ENCODE measurements around the gene ZBTB11. TPM values are rescaled to one million over a fixed set of nuclear protein-coding genes. Genes with fewer than 3 reads are reported as not detected.
A peak's percentile ranks its signal among the peaks of the same experiment; 100 is the strongest.
"Not testable (repeated sequence)": the region's sequence is repeated elsewhere in the genome, so short reads cannot be mapped to it uniquely, and the experiment has no call there.

Gene ZBTB11
- total and polyA plus RNA-seq, 9 of the 15 experiments (the other 6 are each of a cell fraction or from before 2014, with no cell fraction given): 6.2 to 31.9 (median 21.4) TPM

DNA sequence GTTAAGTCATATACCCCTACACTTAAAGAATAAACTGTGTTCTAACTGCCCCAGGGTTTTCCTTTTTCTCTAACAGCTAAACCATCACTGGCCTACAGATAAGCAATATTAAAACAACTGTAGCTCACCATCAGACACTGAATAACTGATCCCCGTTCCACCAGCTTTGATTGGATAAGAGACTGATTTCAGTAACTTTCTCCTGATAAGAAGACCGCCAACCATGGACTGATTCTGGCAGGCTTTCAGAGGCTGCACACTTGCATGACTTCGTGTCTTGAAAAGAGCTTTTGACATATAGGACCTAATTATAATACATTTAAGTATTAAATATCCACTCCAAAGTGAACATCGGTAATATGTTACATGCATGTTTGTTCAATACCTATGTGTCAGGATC, 32.2 kb upstream of the ZBTB11 start (continued):
- TF ChIP-seq BRD9 (IDR thresholded peaks at IDR 0.05; ENCODE audit: low read depth, partially characterized antibody): no peak

DNA sequence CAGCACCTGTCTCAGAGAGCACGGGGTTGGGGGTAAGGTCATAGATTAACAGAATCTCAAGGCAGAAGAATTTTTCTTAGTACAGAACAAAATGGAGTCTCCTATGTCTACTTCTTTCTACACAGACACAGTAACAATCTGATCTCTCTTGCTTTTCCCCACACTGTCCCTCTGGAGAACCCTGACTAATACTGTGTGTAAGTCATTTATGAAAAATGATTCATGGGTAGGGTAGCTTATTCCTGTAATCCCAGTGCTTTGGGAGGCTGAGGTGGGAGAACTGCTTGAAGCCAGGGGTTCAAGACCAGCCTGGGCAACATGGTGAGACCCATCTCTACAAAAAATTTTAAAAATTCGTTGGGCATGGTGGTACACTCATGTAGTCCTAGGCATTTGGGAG, 27.7 kb upstream of the ZBTB11 start:
- DNase-seq (ENCODE audit: extremely low read depth in 1 of 4, low spot score in 3 of 4); H3K27me3 ChIP-seq (ENCODE audit: control insufficient read depth in 2 of 2, insufficient read depth in 2 of 2, low read length in 2 of 2); BruUV-seq (replicated peaks); H3K4me2 ChIP-seq (ENCODE audit: insufficient read depth, low read length); H4K20me1 ChIP-seq (replicated peaks; ENCODE audit: control insufficient read depth, insufficient read depth, low read length); H3K79me2 ChIP-seq (ENCODE audit: control insufficient read depth, insufficient read depth, low read length); H2AFZ ChIP-seq (ENCODE audit: low read depth, low read length); H3K9ac ChIP-seq (ENCODE audit: insufficient read depth in 1 of 2, low read depth in 2 of 2, low read length in 2 of 2); intact Hi-C loops (cut with micrococcal nuclease); in situ Hi-C loops (cut with MboI); H3K9me1 ChIP-seq (ENCODE audit: control insufficient read depth, insufficient read depth, low read length); H3K4me1 ChIP-seq (replicated peaks in 1 of 2; ENCODE audit: control insufficient read depth in 2 of 2, insufficient read depth in 2 of 2, low read length in 2 of 2); CTCF ChIA-PET (ENCODE audit: low intra/inter-chr PET ratio); H3K36me3 ChIP-seq (ENCODE audit: control insufficient read depth, insufficient read depth, low read length); H3K4me3 ChIP-seq; H3K9me3 ChIP-seq (replicated peaks; ENCODE audit: control insufficient read depth, insufficient read depth, low read depth, low read length); H3K27ac ChIP-seq (ENCODE audit: extremely low read depth, low read depth, low read length); ATAC-seq; FAIRE-seq; POLR2A ChIA-PET: not testable (repeated sequence)
- 0% methylated on average over 1 of the region's 2 CpGs for WGBS (ENCODE audit: insufficient coverage, low coverage, missing lambda C conversion rate)

DNA sequence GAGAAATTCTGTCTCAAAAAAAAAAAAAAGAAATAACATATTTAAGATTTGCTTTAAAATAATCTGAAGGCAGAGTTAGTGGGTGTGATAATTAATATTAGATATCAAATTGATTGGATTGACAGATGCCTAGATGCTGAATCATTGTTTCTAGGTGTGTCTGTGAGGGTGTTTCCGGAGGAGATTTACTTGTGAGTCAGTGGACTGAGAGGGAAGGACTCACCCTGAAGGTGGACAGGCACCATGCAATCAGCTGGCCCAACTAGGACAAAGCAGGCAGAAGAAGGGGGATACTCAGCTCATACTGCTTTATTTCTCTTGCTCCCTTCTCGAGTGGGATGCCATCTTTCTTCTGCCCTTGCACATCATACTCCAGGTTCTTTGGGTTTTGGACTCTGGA, 26.2 kb upstream of the ZBTB11 start:
- Histone ChIP-seq H3K9me3 (replicated peaks; ENCODE audit: control insufficient read depth, insufficient read depth, low read depth, low read length) (no peaks in the 10 kb centered on the region), H3K27ac (ENCODE audit: extremely low read depth, low read depth, low read length) (no peak overlapping the region), H3K4me3 (no peak overlapping the region), H3K9ac (ENCODE audit: insufficient read depth in 1 of 2, low read depth in 2 of 2, low read length in 2 of 2) (no peak overlapping the region), H3K4me1 (replicated peaks in 1 of 2; ENCODE audit: control insufficient read depth in 2 of 2, insufficient read depth in 2 of 2, low read length in 2 of 2) (no peaks in the 10 kb centered on the region; a peak in 1 of 5 replicates), H3K9me1 (ENCODE audit: control insufficient read depth, insufficient read depth, low read length) (no peaks in the 10 kb centered on the region), H2AFZ (ENCODE audit: low read depth, low read length) (no peak overlapping the region), H3K79me2 (ENCODE audit: control insufficient read depth, insufficient read depth, low read length) (no peaks in the 10 kb centered on the region), H3K36me3 (ENCODE audit: control insufficient read depth, insufficient read depth, low read length) (no peaks in the 10 kb centered on the region), H4K20me1 (replicated peaks; ENCODE audit: control insufficient read depth, insufficient read depth, low read length) (no peaks in the 10 kb centered on the region), H3K27me3 (ENCODE audit: control insufficient read depth in 2 of 2, insufficient read depth in 2 of 2, low read length in 2 of 2) (no peaks in the 10 kb centered on the region), H3K4me2 (ENCODE audit: insufficient read depth, low read length) (no peak overlapping the region; the same call in 1 of the 2 replicates)
- intact Hi-C loops (cut with micrococcal nuclease): no loop called here
- CTCF ChIA-PET (ENCODE audit: low intra/inter-chr PET ratio): no interaction called here
- in situ Hi-C loops (cut with MboI): no loop called here
- POLR2A ChIA-PET: interaction anchor here (0.6 kb wide), 1 partner anchor 20 kb away, joined by 3 read pairs; no protein-coding TSS in a partner anchor
- 0% methylated on average over 1 of the region's 2 CpGs for WGBS (ENCODE audit: insufficient coverage, low coverage, missing lambda C conversion rate)
- BruUV-seq (replicated peaks): no TSS peak
- ATAC-seq (peak; percentile 84), DNase-seq (ENCODE audit: extremely low read depth in 1 of 4, low spot score in 3 of 4) (no peak), FAIRE-seq (no peak)
- TF ChIP-seq DPF2 (IDR thresholded peaks at IDR 0.05): peak; percentile 41; the same call in 1 of the 2 replicates
- TF ChIP-seq ILF3 (IDR thresholded peaks at IDR 0.05; ENCODE audit: borderline replicate concordance): no peak
- TF ChIP-seq C11orf30 (IDR thresholded peaks at IDR 0.05; ENCODE audit: low read depth): peak; percentile 49; the same call in 1 of the 2 replicates
- TF ChIP-seq MEIS2 (IDR thresholded peaks at IDR 0.05; ENCODE audit: partially characterized antibody): peak; percentile 11
- TF ChIP-seq ZNF316 (IDR thresholded peaks at IDR 0.05): peak; percentile 43; the same call in 1 of the 2 replicates
- no peak for TF ChIP-seq MTA2 (IDR thresholded peaks at IDR 0.05; ENCODE audit: low read depth)
- TF ChIP-seq JUND (IDR thresholded peaks at IDR 0.05; ENCODE audit: borderline replicate concordance, low read depth, low read length): peak; percentile 18; the same call in 1 of the 2 replicates
- no peak for TF ChIP-seq JUND (tag; IDR thresholded peaks at IDR 0.05; ENCODE audit: borderline replicate concordance, low read depth, low read length)
- TF ChIP-seq ARID1B (IDR thresholded peaks at IDR 0.05): 0 out of 2 replicates have a peak, but pooled peaks have one; percentile 19
- TF ChIP-seq ETV1 (tag; conservative IDR thresholded peaks at IDR 0.05; ENCODE audit: low read depth): 0 out of 2 replicates have a peak, but pooled peaks have one; percentile 19
- TF ChIP-seq ZSCAN32 (CRISPR knock-in tag; IDR thresholded peaks at IDR 0.05): no peak
- peak; percentile 69 for TF ChIP-seq NFE2 (IDR thresholded peaks at IDR 0.05; ENCODE audit: low read depth)
- TF ChIP-seq, protein P1, sequence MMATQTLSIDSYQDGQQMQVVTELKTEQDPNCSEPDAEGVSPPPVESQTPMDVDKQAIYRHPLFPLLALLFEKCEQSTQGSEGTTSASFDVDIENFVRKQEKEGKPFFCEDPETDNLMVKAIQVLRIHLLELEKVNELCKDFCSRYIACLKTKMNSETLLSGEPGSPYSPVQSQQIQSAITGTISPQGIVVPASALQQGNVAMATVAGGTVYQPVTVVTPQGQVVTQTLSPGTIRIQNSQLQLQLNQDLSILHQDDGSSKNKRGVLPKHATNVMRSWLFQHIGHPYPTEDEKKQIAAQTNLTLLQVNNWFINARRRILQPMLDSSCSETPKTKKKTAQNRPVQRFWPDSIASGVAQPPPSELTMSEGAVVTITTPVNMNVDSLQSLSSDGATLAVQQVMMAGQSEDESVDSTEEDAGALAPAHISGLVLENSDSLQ (IDR thresholded peaks at IDR 0.05): peak; percentile 41; the same call in 1 of the 2 replicates

Measured in K562 (cell line).